CD14-positive monocyte (primary cell): ENCODE measurements around the gene MCOLN3. TPM values are rescaled to one million over a fixed set of nuclear protein-coding genes. Genes with fewer than 3 reads are reported as not detected.

ENCODE experiments used
- DNase-seq, 3 donors: peaks; one replicate each; pipeline ENCODE4 v3.0.0-alpha.2; 2011 to 2022
- H2AFZ ChIP-seq: 2 replicates; pipeline ENCODE4 v1.6.0; 2012; ENCODE audit warnings: mild to moderate bottlenecking, low read depth, low read length, inconsistent platforms; ENCODE audit not compliant: insufficient read depth, poor library complexity, severe bottlenecking
- H3K27ac ChIP-seq, 2 donors: 1 replicate in 1 of 2; 2 replicates in 1 of 2; pipeline ENCODE4 v1.5.1; 2012 to 2013; ENCODE audit warnings: low read length in 2 of 2, control low read depth in 1 of 2, inconsistent platforms in 1 of 2, low read depth in 1 of 2, mild to moderate bottlenecking in 1 of 2
- H3K27me3 ChIP-seq, 2 donors: one replicate each; pipeline versions ENCODE4 v1.6.0 to v1.6.1; 2011 to 2013; ENCODE audit warnings: low read length in 2 of 2; ENCODE audit not compliant: control insufficient read depth in 2 of 2, insufficient read depth in 2 of 2
- H3K36me3 ChIP-seq, 2 donors: replicated peaks in 1 of 2; 1 replicate in 1 of 2; 2 replicates in 1 of 2; pipeline versions ENCODE4 v1.5.1 to v1.6.1; 2012 to 2013; ENCODE audit warnings: low read length in 2 of 2, control low read depth in 1 of 2, inconsistent platforms in 1 of 2, mild to moderate bottlenecking in 1 of 2; ENCODE audit not compliant: insufficient read depth in 2 of 2, control insufficient read depth in 1 of 2
- H3K4me1 ChIP-seq, 2 donors: 1 replicate in 1 of 2; 2 replicates in 1 of 2; pipeline versions ENCODE4 v1.5.1 to v1.6.1; 2012 to 2013; ENCODE audit warnings: low read length in 2 of 2, control low read depth in 1 of 2, inconsistent platforms in 1 of 2, mild to moderate bottlenecking in 1 of 2, moderate library complexity in 1 of 2; ENCODE audit not compliant: insufficient read depth in 2 of 2, control insufficient read depth in 1 of 2
- H3K4me2 ChIP-seq: replicated peaks from 2 replicates; pipeline ENCODE3; 2012; ENCODE audit warnings: low read length, moderate library complexity, mild to moderate bottlenecking; ENCODE audit not compliant: poor library complexity, severe bottlenecking; ENCODE audit errors: extremely low read depth
- H3K4me3 ChIP-seq, 3 experiments: fragments of 200-600 bp in 1 of 3; sonication (generic) in 1 of 3; replicated peaks in 1 of 3; 1 replicate in 2 of 3; 2 replicates in 1 of 3; pipeline ENCODE4 v1.5.1; 2011 to 2013; ENCODE audit warnings: low read length in 3 of 3, mild to moderate bottlenecking in 3 of 3, control low read depth in 2 of 3, low read depth in 2 of 3, inconsistent platforms in 1 of 3, moderate library complexity in 1 of 3
- H3K79me2 ChIP-seq: 2 replicates; pipeline ENCODE4 v1.6.0; 2012; ENCODE audit warnings: mild to moderate bottlenecking, control low read depth, inconsistent platforms, low read length, moderate library complexity; ENCODE audit not compliant: insufficient read depth
- H3K9ac ChIP-seq: 2 replicates; pipeline ENCODE4 v1.6.0; 2017; ENCODE audit warnings: low read length, mild to moderate bottlenecking; ENCODE audit not compliant: insufficient read depth, poor library complexity, severe bottlenecking
- H3K9me3 ChIP-seq, 2 donors: replicated peaks in 1 of 2; 1 replicate in 1 of 2; 2 replicates in 1 of 2; pipeline versions ENCODE4 v1.5.1 to v1.6.1; 2012 to 2013; ENCODE audit warnings: low read length in 2 of 2, control low read depth in 1 of 2; ENCODE audit not compliant: control insufficient read depth in 1 of 2, insufficient read depth in 1 of 2
- H4K20me1 ChIP-seq: 2 replicates; pipeline ENCODE4 v1.6.0; 2012; ENCODE audit warnings: mild to moderate bottlenecking, low read length, control low read depth, moderate library complexity; ENCODE audit not compliant: insufficient read depth
- H3K27ac Mint-ChIP-seq, 7 donors: one replicate each; pipeline ENCODE4 v1.8.0; 2020; ENCODE audit warnings: mild to moderate bottlenecking in 7 of 7, mixed read lengths in 7 of 7, moderate library complexity in 6 of 7, inconsistent platforms in 2 of 7
- H3K27me3 Mint-ChIP-seq, 3 donors: one replicate each; pipeline ENCODE4 v1.8.0; 2021 to 2022; ENCODE audit warnings: low read depth in 3 of 3, mild to moderate bottlenecking in 3 of 3, mixed read lengths in 3 of 3, moderate library complexity in 3 of 3, inconsistent platforms in 1 of 3
- H3K36me3 Mint-ChIP-seq, 2 donors: one replicate each; pipeline ENCODE4 v1.8.0; 2020; ENCODE audit warnings: mixed read lengths in 2 of 2, inconsistent platforms in 1 of 2, mild to moderate bottlenecking in 1 of 2
- H3K4me1 Mint-ChIP-seq: one replicate; pipeline ENCODE4 v1.8.0; 2020; ENCODE audit warnings: mild to moderate bottlenecking, mixed read lengths
- H3K4me3 Mint-ChIP-seq, 2 donors: one replicate each; pipeline ENCODE4 v1.8.0; 2020; ENCODE audit warnings: mild to moderate bottlenecking in 2 of 2, mixed read lengths in 2 of 2, moderate library complexity in 1 of 2
- H3K9me3 Mint-ChIP-seq, 7 donors: one replicate each; pipeline ENCODE4 v1.8.0; 2020 to 2022; ENCODE audit warnings: mixed read lengths in 7 of 7, mild to moderate bottlenecking in 6 of 7, moderate library complexity in 6 of 7, inconsistent platforms in 2 of 7
- WGBS: methylation state at CpG from one replicate; pipeline ENCODE4 v1.1.5; 2013; ENCODE audit warnings: missing lambda C conversion rate; ENCODE audit not compliant: insufficient coverage; 5-methylcytosine and 5-hydroxymethylcytosine counted together
- intact Hi-C, 2 donors: fragments of 100-400 bp; cut with micrococcal nuclease; formaldehyde crosslinking; loops; one replicate each; pipeline versions ENCODE4 v1.15.0 to v1.15.1; 2023
- polyA plus RNA-seq, 3 donors: library from polyadenylated mRNA; depleted of rRNA in 1 of 3; unstranded in 2 of 3; stranded (reverse) in 1 of 3; fragments of 300-500 nt in 2 of 3; fragments of >200 nt in 1 of 3; fragmentation: Illumina TruSeq in 2 of 3; gene quantifications; 1 replicate in 2 of 3; 2 replicates in 1 of 3; pipeline ENCODE4 v1.2.3, GENCODE V29; 2012 to 2021
- TF ChIP-seq, protein P1 (sequence below): fragments of 200-600 bp; IDR thresholded peaks from one replicate; pipeline ENCODE4 v1.8.0; 2022; ENCODE audit warnings: antibody characterized with exemption, mild to moderate bottlenecking

Gene MCOLN3
- polyA plus RNA-seq, 3 donors: 0.03 TPM; not detected in 2

DNA sequence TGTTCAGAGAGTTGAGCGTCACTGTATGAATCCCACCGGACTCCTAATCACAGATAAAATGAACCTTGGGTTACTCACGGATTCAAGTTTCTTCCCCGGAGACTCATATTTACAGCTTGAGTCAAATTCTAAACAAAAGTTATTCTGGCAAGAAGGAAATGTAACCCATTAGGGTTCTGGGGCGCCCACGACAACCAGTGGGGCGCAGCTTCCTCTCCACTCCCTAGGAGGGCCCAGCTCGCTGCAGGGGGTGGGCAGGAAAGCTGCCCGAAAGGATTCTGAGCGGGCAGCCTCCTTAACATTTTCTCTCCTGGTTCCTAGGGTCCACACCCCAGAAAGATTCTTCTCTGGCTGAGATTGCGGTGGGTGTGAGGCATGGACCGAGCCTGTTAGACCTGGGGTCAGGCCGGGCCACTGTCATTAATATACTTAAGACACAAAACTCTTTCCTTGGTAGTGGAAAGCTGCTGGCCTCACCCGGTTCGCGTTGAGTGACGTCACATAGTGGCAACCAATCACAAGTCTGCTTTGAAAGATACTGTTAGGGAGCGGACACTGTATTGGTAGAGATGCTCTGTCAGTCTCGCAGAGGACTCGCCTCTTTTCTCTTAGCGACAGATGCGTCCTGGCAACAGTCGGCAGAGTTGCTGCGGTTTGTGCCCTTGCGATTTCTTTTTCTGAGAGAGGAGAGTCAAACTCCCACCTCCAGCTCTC, 13.6 kb upstream of the MCOLN3 start:
- Mint-ChIP-seq H3K4me3 (peak overlapping the region; percentile 71 to 92), H3K4me1 (peaks cover 23% of the 10 kb centered on the region), H3K9me3 (no peaks in the 10 kb centered on the region), H3K27me3 (peaks cover 0 to 6% (median 3%) of the 10 kb centered on the region in 3 donors), H3K36me3 (no peaks in the 10 kb centered on the region), H3K27ac (peak overlapping the region; percentile 55 to 94 (median 79))
- H3K9ac ChIP-seq: peak overlapping the region; percentile 50
- H2AFZ ChIP-seq: peak overlapping the region; percentile 87
- H3K9me3 ChIP-seq: no peaks in the 10 kb centered on the region
- TF ChIP-seq, protein P1, sequence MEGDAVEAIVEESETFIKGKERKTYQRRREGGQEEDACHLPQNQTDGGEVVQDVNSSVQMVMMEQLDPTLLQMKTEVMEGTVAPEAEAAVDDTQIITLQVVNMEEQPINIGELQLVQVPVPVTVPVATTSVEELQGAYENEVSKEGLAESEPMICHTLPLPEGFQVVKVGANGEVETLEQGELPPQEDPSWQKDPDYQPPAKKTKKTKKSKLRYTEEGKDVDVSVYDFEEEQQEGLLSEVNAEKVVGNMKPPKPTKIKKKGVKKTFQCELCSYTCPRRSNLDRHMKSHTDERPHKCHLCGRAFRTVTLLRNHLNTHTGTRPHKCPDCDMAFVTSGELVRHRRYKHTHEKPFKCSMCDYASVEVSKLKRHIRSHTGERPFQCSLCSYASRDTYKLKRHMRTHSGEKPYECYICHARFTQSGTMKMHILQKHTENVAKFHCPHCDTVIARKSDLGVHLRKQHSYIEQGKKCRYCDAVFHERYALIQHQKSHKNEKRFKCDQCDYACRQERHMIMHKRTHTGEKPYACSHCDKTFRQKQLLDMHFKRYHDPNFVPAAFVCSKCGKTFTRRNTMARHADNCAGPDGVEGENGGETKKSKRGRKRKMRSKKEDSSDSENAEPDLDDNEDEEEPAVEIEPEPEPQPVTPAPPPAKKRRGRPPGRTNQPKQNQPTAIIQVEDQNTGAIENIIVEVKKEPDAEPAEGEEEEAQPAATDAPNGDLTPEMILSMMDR: no peak
- H3K36me3 ChIP-seq: no peaks in the 10 kb centered on the region
- no peaks in the 10 kb centered on the region for H3K27me3 ChIP-seq
- peak overlapping the region; percentile 36 to 74 (median 41) for H3K4me3 ChIP-seq
- DNase-seq: peak; percentile 94 to 95 (median 94)
- intact Hi-C loops: loop anchor here in 1 of 2 donors (10.0 kb wide), 1 partner anchor 193 kb away; the partner anchor contains the start of gene C1orf52
- H3K4me2 ChIP-seq: peak overlapping the region; percentile 84
- no peaks in the 10 kb centered on the region for H3K79me2 ChIP-seq
- H3K4me1 ChIP-seq: peaks cover 11 to 21% of the 10 kb centered on the region in 2 donors
- 17% methylated on average over 10 of the region's 25 CpGs for WGBS
- peak overlapping the region in 1 of 2 donors; percentile 64 for H3K27ac ChIP-seq
- no peaks in the 10 kb centered on the region for H4K20me1 ChIP-seq

GRCh38 chr1:85060038-85060437, 11.7 kb upstream of the MCOLN3 start:
- no peak overlapping the region for H3K4me3 ChIP-seq
- peaks cover 23% of the 10 kb centered on the region for H3K4me1 Mint-ChIP-seq
- no peak for DNase-seq
- peak overlapping the region in 1 of 7 donors; percentile 42 for H3K27ac Mint-ChIP-seq
- H3K9me3 Mint-ChIP-seq: no peaks in the 10 kb centered on the region
- H3K9me3 ChIP-seq: no peaks in the 10 kb centered on the region
- no peaks in the 10 kb centered on the region for H3K36me3 Mint-ChIP-seq
- intact Hi-C loops: loop anchor here in 1 of 2 donors (10.0 kb wide), 1 partner anchor 195 kb away; the partner anchor contains the start of gene C1orf52
- H3K4me3 Mint-ChIP-seq: no peak overlapping the region
- H2AFZ ChIP-seq: no peak overlapping the region
- H3K4me2 ChIP-seq: no peak overlapping the region
- H3K27me3 ChIP-seq: no peaks in the 10 kb centered on the region
- no peaks in the 10 kb centered on the region for H3K36me3 ChIP-seq
- H3K27ac ChIP-seq: no peak overlapping the region
- no peaks in the 10 kb centered on the region for H4K20me1 ChIP-seq
- H3K9ac ChIP-seq: no peak overlapping the region
- H3K79me2 ChIP-seq: no peaks in the 10 kb centered on the region
- TF ChIP-seq, protein P1: no peak
- peaks cover 0 to 6% (median 3%) of the 10 kb centered on the region in 3 donors for H3K27me3 Mint-ChIP-seq
- peaks cover 11 to 21% of the 10 kb centered on the region in 2 donors for H3K4me1 ChIP-seq
- 91% methylated on average over 2 of the region's 2 CpGs for WGBS
